Nephron progenitor cell (in vitro differentiated cells): ENCODE measurements around the gene KDM3A.

Source experiments
- DNase-seq: peaks from one replicate; pipeline ENCODE4 v3.0.0; 2021
- H3K27ac Mint-ChIP-seq: 2 replicates; pipeline ENCODE4 v1.8.0; 2021; ENCODE audit warnings: mild to moderate bottlenecking, moderate library complexity, mixed read lengths
- H3K27me3 Mint-ChIP-seq: 2 replicates; pipeline ENCODE4 v1.8.0; 2021; ENCODE audit warnings: mild to moderate bottlenecking, low read depth, mixed read lengths; ENCODE audit not compliant: poor library complexity
- H3K36me3 Mint-ChIP-seq: 2 replicates; pipeline ENCODE4 v1.8.0; 2021; ENCODE audit warnings: low read depth, mixed read lengths
- H3K4me1 Mint-ChIP-seq: 2 replicates; pipeline ENCODE4 v1.8.0; 2021; ENCODE audit warnings: mixed read lengths
- H3K4me3 Mint-ChIP-seq: 2 replicates; pipeline ENCODE4 v1.8.0; 2021; ENCODE audit warnings: mild to moderate bottlenecking, moderate library complexity, mixed read lengths
- H3K9me3 Mint-ChIP-seq: 2 replicates; pipeline ENCODE4 v1.8.0; 2021; ENCODE audit warnings: mild to moderate bottlenecking, moderate library complexity, mixed read lengths
- TF ChIP-seq, protein P1 (sequence below): fragments of 200-600 bp; sonication (generic); IDR thresholded peaks from 2 replicates; pipeline ENCODE4 v1.5.0; 2021; ENCODE audit warnings: antibody characterized with exemption

The KDM3A gene

DNA sequence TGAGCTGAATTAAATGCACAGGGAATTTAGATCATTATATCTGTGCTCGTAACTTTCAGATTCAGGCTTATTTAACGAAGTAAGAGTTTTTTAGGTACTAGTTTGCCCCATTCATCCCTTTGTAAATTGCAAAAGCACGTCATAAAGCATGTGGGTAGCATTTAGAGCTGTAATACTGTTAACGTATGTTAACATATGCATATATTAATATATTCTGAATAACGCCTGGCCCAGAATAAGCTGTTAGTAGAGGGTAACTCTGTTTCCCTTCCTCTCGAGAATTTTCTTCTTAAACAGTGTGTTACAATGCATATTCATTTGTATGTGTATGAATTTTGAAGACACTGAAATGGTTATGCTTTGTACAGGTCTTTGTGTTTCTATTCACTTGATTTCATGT, 30.5 kb downstream of the KDM3A start:
- no peak overlapping the region for H3K4me3 Mint-ChIP-seq
- no peaks in the 10 kb centered on the region for H3K9me3 Mint-ChIP-seq
- DNase-seq, result no peak
- H3K36me3 Mint-ChIP-seq, result peaks cover 71% of the 10 kb centered on the region
- H3K27me3 Mint-ChIP-seq, result peaks cover 2% of the 10 kb centered on the region
- TF ChIP-seq, protein P1, sequence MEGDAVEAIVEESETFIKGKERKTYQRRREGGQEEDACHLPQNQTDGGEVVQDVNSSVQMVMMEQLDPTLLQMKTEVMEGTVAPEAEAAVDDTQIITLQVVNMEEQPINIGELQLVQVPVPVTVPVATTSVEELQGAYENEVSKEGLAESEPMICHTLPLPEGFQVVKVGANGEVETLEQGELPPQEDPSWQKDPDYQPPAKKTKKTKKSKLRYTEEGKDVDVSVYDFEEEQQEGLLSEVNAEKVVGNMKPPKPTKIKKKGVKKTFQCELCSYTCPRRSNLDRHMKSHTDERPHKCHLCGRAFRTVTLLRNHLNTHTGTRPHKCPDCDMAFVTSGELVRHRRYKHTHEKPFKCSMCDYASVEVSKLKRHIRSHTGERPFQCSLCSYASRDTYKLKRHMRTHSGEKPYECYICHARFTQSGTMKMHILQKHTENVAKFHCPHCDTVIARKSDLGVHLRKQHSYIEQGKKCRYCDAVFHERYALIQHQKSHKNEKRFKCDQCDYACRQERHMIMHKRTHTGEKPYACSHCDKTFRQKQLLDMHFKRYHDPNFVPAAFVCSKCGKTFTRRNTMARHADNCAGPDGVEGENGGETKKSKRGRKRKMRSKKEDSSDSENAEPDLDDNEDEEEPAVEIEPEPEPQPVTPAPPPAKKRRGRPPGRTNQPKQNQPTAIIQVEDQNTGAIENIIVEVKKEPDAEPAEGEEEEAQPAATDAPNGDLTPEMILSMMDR, result no peak
- H3K27ac Mint-ChIP-seq, result no peak overlapping the region
- H3K4me1 Mint-ChIP-seq, result no peaks in the 10 kb centered on the region

DNA sequence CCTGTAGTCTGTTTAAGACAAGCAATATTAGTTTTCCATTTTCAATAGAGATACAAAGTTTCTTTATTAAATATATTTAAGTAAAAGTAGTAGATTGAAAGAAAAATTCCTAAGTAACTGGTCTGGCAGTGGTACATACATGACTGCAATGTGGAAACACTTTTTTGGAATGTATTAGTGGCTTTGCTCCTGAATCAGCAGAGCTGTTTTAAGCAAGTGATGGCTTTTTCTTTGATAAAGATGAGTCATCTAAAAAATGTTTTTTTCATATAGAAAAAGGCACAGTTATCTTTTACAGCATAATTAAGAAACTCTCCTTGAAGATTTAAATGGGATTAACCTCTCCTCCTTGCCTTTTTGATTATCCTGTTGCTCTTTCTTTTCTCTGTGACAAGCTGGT, 34.9 kb downstream of the KDM3A start:
- no peak for DNase-seq
- TF ChIP-seq, protein P1, result no peak
- H3K27me3 Mint-ChIP-seq, result peaks cover 3% of the 10 kb centered on the region
- H3K4me3 Mint-ChIP-seq, result no peak overlapping the region
- H3K9me3 Mint-ChIP-seq, result no peaks in the 10 kb centered on the region
- no peaks in the 10 kb centered on the region for H3K4me1 Mint-ChIP-seq
- H3K27ac Mint-ChIP-seq, result no peak overlapping the region
- peaks cover 83% of the 10 kb centered on the region for H3K36me3 Mint-ChIP-seq

DNA sequence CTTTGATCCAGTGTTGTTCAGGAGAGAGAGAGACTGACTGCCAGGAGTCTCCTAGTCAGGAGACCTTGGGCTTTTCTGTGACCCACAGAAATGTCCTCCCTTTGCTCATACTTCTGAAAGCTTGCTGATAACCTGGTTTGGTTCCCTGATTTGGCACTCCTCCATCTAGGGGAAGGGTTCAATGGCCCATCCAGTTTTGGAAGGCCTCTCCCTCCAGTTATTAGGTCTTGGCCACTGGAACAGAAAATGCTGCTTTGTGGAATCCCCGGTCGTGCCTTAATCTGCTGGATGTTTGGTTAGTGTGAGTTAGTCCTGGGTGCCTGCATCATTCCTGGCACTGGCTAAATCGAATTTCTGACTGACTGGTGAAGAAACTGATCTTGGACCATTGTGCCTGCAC, 35.7 kb downstream of the KDM3A start:
- TF ChIP-seq, protein P1, result no peak
- H3K27me3 Mint-ChIP-seq, result peaks cover 3% of the 10 kb centered on the region
- no peaks in the 10 kb centered on the region for H3K9me3 Mint-ChIP-seq
- H3K27ac Mint-ChIP-seq, result no peak overlapping the region
- H3K4me1 Mint-ChIP-seq, result no peaks in the 10 kb centered on the region
- no peak for DNase-seq
- peaks cover 85% of the 10 kb centered on the region for H3K36me3 Mint-ChIP-seq
- H3K4me3 Mint-ChIP-seq, result no peak overlapping the region

DNA sequence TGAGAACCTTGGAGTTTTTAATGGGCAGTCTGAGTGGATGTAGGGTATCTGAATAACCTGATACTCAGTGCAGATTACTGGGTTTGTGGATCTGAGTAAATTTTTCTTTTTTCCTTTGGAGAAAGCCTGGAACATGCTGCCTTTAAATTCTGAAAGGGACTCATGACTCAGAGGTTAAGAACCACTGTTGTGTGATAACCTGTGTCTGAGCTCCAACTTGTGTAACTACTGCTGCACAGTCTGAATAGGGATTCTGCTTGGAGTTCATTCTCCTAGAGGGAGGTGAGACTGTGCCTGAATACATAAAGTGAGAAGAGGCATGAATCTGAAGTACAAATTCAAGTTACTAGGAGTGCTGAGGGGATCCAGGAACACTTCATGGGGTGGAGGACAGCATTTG, 36.2 kb downstream of the KDM3A start:
- Mint-ChIP-seq H3K27ac (peak overlapping the region; percentile 69), H3K9me3 (no peaks in the 10 kb centered on the region), H3K36me3 (peaks cover 86% of the 10 kb centered on the region), H3K4me3 (no peak overlapping the region), H3K4me1 (no peaks in the 10 kb centered on the region), H3K27me3 (peaks cover 3% of the 10 kb centered on the region)
- TF ChIP-seq, protein P1, result no peak
- DNase-seq, result no peak

DNA sequence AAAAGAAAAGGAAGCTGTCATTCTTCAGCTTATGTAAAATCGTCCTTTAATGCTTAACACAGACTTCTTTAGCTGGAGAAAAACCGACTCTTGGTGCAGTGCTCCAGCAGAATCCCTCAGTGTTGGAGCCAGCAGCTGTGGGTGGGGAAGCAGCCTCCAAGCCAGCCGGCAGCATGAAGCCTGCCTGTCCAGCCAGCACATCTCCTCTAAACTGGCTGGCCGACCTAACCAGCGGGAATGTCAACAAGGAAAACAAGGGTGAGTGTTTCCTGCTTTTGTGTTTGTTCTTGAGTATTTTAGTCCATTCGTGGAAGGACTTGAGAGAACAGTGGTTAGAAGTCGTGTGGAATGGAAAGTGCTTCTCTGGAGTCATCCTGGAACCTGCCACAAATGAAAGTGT, 38.9 kb downstream of the KDM3A start:
- peak overlapping the region; percentile 39 for H3K27ac Mint-ChIP-seq

DNA sequence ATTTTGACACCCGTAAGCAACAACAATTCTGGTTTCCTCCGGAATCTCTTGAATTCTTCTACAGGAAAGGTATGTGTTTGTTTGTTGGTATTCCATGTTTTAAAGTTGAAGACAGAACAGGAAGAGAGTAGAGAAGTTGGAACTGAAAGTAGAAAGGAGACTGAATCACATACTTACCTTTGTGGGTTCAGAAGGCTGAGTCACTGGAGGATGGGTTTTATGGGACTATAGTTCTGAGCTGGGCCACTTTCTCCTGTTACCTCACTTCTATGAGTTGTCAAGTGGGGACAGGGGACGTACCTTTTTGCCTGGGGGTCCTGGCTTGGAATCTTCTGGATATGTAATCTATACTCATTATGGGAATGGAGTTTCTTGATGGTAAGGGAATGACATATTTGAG, 40.9 kb downstream of the KDM3A start:
- DNase-seq, result no peak
- Mint-ChIP-seq H3K36me3 (peaks cover 97% of the 10 kb centered on the region), H3K4me3 (no peak overlapping the region), H3K4me1 (no peaks in the 10 kb centered on the region), H3K27me3 (peaks cover 3% of the 10 kb centered on the region), H3K27ac (peak overlapping the region; percentile 53), H3K9me3 (no peaks in the 10 kb centered on the region)
- TF ChIP-seq, protein P1, result no peak

More for the DNA sequence above, 38.9 kb downstream of the KDM3A start:
- peaks cover 3% of the 10 kb centered on the region for H3K27me3 Mint-ChIP-seq
- H3K36me3 Mint-ChIP-seq, result peaks cover 94% of the 10 kb centered on the region
- H3K9me3 Mint-ChIP-seq, result no peaks in the 10 kb centered on the region
- no peak for DNase-seq
- no peak overlapping the region for H3K4me3 Mint-ChIP-seq
- TF ChIP-seq, protein P1, result no peak
- no peaks in the 10 kb centered on the region for H3K4me1 Mint-ChIP-seq
